Vagina (tissue), 2 donors: ENCODE measurements around the gene HOTAIR. TPM values are rescaled to one million over a fixed set of nuclear protein-coding genes. Genes with fewer than 3 reads are reported as not detected.

Experiments used
- DNase-seq, 2 donors: peaks; one replicate each; pipeline ENCODE4 v3.0.0-alpha.2; 2017; ENCODE audit errors: extremely low spot score in 2 of 2
- H3K27ac ChIP-seq: fragments of 200-600 bp; sonication (generic); one replicate; pipeline ENCODE4 v1.5.1; 2019
- H3K27me3 ChIP-seq: fragments of 200-600 bp; sonication (generic); one replicate; pipeline ENCODE4 v1.5.1; 2019
- H3K36me3 ChIP-seq, 2 donors: fragments of 200-600 bp; sonication (generic); one replicate each; pipeline ENCODE4 v1.5.1; 2017 to 2019
- H3K4me1 ChIP-seq: fragments of 200-600 bp; sonication (generic); one replicate; pipeline ENCODE4 v1.5.1; 2019
- H3K4me3 ChIP-seq, 2 donors: fragments of 200-600 bp; sonication (generic); 1 replicate in 1 of 2; 2 replicates in 1 of 2; pipeline ENCODE4 v1.5.1; 2016 to 2019
- H3K9me3 ChIP-seq: fragments of 200-600 bp; sonication (generic); one replicate; pipeline ENCODE4 v1.5.1; 2019
- POLR2A ChIP-seq, 2 donors: fragments of 450-650 bp; IDR thresholded peaks; one replicate each; pipeline ENCODE4 v1.6.1; 2017; ENCODE audit warnings: antibody characterized with exemption in 2 of 2, mild to moderate bottlenecking in 2 of 2, moderate library complexity in 2 of 2
- POLR2AphosphoS5 ChIP-seq, 2 donors: sonication (generic); formaldehyde crosslinking; IDR thresholded peaks; one replicate each; pipeline ENCODE4 v1.9.0; 2017; ENCODE audit warnings: antibody characterized with exemption in 2 of 2, mild to moderate bottlenecking in 2 of 2, low read depth in 1 of 2; ENCODE audit not compliant: insufficient read depth in 1 of 2
- intact Hi-C: fragments of 100-400 bp; cut with DNase I; formaldehyde crosslinking; loops from one replicate; pipeline ENCODE4 v1.15.1; 2023
- total RNA-seq: library from RNA; depleted of rRNA; stranded (reverse); fragments of >200 nt; gene quantifications from one replicate; pipeline ENCODE4 v1.2.3, GENCODE V29; 2016
- TF ChIP-seq, protein P1 (sequence below), 3 experiments: fragments of 450-650 bp in 2 of 3; fragments of 200-600 bp in 1 of 3; sonication (generic) in 1 of 3; IDR thresholded peaks; one replicate each; pipeline ENCODE4 v1.5.1; 2017 to 2019; ENCODE audit warnings: antibody characterized with exemption in 3 of 3, mild to moderate bottlenecking in 2 of 3, moderate library complexity in 2 of 3

Gene HOTAIR
- total RNA-seq, 1 donor from 2014 or later: not detected

DNA sequence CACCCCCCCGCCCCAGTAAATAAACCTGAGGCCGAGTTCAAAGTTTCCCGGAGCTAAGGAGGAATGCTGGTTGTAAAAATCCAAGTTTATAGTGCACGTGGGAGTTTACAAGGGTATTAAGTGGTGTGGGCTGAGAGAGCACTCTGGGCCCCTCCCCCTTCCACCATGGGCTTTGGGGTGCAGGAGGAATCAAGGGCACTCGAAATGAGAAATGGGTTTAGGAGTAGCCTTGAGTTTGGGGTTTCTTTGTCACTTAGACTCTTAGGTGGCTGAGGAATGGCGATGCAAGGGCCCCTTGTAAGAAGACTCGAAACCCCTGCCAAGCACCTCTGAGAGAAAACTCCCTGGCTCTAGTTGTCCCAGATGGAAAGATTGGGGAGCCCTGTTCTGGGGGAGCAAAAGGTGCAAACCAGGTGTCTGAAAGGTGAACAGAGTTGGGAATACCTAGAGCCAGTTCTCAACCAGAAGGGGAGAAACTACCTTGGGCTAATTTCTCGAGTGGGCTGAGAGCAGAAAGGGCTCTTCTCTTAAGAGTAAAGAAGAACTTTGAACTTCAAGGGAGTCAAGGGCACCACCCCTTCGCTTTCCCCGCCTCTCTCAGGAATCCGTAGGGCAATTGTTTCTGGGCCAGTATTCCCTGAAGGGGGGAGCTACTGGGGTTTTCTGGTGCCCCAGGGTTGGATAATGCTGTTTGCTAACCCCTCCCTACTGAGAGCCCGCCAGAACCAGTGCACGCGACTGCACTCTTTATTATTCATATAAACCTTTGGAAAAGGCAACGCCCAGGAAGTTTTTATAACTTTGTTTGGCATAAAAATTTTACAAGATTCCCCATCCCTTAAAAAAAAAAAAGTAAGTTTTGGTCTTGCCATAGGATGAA, 4.0 kb upstream of the HOTAIR start:
- intact Hi-C loops: no loop called here
- DNase-seq: no peak
- TF ChIP-seq, protein P1, sequence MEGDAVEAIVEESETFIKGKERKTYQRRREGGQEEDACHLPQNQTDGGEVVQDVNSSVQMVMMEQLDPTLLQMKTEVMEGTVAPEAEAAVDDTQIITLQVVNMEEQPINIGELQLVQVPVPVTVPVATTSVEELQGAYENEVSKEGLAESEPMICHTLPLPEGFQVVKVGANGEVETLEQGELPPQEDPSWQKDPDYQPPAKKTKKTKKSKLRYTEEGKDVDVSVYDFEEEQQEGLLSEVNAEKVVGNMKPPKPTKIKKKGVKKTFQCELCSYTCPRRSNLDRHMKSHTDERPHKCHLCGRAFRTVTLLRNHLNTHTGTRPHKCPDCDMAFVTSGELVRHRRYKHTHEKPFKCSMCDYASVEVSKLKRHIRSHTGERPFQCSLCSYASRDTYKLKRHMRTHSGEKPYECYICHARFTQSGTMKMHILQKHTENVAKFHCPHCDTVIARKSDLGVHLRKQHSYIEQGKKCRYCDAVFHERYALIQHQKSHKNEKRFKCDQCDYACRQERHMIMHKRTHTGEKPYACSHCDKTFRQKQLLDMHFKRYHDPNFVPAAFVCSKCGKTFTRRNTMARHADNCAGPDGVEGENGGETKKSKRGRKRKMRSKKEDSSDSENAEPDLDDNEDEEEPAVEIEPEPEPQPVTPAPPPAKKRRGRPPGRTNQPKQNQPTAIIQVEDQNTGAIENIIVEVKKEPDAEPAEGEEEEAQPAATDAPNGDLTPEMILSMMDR (IDR thresholded peaks at IDR 0.05): no peak
- no peak for TF ChIP-seq POLR2AphosphoS5 (IDR thresholded peaks at IDR 0.05; ENCODE audit: insufficient read depth in 1 of 2, low read depth in 1 of 2)
- no peak for TF ChIP-seq POLR2A (IDR thresholded peaks at IDR 0.05)
- Histone ChIP-seq H3K27me3 (peaks cover 21% of the 10 kb centered on the region), H3K36me3 (no peaks in the 10 kb centered on the region), H3K4me1 (peaks cover 16% of the 10 kb centered on the region), H3K9me3 (no peaks in the 10 kb centered on the region), H3K4me3 (no peak overlapping the region), H3K27ac (no peak overlapping the region)

DNA sequence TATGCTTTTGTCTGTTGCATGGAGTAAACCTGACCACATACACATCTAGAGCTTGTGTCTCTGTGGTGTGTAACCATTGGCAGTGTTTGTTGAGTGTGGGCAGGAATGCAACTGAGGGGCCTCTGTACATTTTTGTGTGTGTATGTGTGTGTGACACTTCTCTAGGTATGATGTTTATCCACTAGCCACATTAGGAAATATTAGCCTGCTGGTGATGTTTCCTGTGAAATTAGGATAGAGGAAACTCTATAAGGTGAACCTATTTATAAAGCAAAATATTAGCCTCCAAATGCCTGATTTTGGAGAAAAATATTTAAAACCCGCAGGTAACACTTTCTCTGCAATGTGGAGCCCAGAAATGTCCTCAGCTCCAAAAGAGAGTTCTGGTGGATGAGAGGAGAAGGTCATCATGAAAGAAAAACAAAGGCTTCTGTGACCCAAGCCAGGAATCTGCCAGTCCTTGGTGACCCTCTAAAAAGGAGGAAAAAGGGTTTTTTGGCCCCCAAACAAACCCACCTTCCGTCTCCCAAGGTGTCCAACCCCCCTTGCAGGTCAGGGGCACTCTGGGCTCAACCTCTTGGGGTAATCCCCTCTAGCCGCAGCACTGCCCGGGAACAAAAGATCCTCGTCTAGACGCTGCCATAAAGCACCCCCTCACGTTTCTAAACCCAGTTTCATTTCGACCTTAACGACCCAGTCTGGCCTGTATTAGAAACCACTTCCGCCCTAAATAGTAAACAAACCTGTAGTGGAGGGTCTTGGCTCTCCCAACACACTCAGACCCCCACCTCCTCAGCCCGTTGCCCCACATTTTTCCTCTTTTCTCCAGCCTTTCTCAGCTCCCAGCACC, 3.1 kb upstream of the HOTAIR start:
- TF ChIP-seq POLR2AphosphoS5 (IDR thresholded peaks at IDR 0.05; ENCODE audit: insufficient read depth in 1 of 2, low read depth in 1 of 2): no peak
- Histone ChIP-seq H3K4me1 (peaks cover 20% of the 10 kb centered on the region), H3K36me3 (no peaks in the 10 kb centered on the region), H3K4me3 (no peak overlapping the region), H3K27me3 (peaks cover 21% of the 10 kb centered on the region), H3K9me3 (no peaks in the 10 kb centered on the region), H3K27ac (no peak overlapping the region)
- DNase-seq: no peak
- intact Hi-C loops: no loop called here

DNA sequence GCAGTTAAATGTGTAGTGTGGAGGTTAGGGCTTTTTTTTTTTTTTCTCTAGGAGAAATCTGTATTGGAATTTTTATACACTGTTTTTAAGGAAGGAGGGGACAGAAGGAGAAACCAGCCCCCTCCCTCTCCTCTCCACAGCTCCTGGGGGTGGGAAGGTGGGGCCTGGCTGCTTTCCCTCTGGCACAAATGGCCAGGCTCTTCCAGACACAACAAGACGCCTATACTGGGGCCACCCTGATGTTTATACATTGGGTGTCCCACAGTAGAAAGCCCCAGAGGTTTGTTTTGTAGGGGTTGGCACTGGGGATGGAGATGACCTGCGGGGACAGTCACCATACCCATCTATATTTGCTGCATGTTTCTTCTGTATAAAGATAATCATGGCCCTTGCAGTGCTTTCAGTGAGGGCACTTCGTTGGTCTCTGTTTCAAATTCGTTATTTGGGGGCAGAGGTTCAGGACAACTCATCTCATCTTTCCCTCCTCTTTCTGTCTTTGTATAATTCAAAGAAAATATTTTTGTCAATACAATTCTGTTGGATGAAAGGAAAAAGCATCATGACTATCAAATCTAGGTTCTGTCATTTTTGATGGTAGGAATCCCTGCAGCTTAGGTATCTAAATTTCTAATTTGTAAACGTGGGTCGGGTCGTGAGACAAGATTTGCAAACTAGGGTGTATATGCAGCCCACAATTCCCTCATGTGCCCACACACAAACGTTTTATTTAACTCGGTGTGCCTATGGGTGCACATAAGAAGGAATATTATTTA, 2.3 kb upstream of the HOTAIR start:
- H3K4me1 ChIP-seq: peaks cover 20% of the 10 kb centered on the region
- TF ChIP-seq POLR2A (IDR thresholded peaks at IDR 0.05) (no peak), POLR2AphosphoS5 (IDR thresholded peaks at IDR 0.05; ENCODE audit: insufficient read depth in 1 of 2, low read depth in 1 of 2) (no peak)
- TF ChIP-seq, protein P1 (IDR thresholded peaks at IDR 0.05): no peak
- DNase-seq: no peak
- peaks cover 21% of the 10 kb centered on the region for H3K27me3 ChIP-seq
- no peaks in the 10 kb centered on the region for H3K9me3 ChIP-seq
- intact Hi-C loops: no loop called here
- no peak overlapping the region for H3K4me3 ChIP-seq
- H3K36me3 ChIP-seq: no peaks in the 10 kb centered on the region
- H3K27ac ChIP-seq: no peak overlapping the region

DNA sequence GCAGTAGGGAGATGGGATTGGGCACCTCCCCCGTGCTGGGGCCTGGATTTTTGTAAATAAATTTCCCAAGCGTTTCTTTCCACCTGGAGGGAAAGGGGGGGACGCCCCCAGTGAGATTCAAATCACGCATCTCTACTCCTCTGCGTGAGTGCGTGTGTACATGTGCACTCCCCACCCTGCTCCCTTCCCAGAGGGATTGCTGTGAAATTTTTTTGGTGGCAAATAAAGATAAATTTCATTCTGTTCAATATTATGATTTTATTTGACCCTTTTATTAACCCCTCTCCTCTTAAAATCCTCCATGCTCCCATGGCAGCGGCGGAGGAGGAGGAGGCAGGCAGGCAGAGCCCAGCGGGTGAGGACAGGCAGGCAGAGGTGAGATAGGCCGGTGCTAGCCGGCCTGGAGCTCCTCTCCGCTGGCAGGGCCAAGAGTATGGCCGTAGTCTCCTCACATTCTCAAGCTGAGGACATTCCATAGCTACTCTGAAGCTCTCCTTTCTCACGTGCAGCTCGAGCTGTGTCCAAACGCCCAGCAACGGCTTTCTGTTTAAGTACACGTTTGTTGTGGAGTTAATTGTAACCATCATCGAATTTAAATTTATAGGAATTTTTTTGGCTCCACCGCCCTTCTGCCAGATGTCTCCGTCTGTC, 1.5 kb upstream of the HOTAIR start:
- Histone ChIP-seq H3K4me1 (peaks cover 20% of the 10 kb centered on the region), H3K36me3 (no peaks in the 10 kb centered on the region), H3K9me3 (no peaks in the 10 kb centered on the region), H3K4me3 (no peak overlapping the region), H3K27ac (no peak overlapping the region), H3K27me3 (peaks cover 21% of the 10 kb centered on the region)
- TF ChIP-seq, protein P1 (IDR thresholded peaks at IDR 0.05): no peak
- no peak for TF ChIP-seq POLR2A (IDR thresholded peaks at IDR 0.05)
- TF ChIP-seq POLR2AphosphoS5 (IDR thresholded peaks at IDR 0.05; ENCODE audit: insufficient read depth in 1 of 2, low read depth in 1 of 2): no peak
- intact Hi-C loops: no loop called here
- no peak for DNase-seq
